K562 (cell line): Measurements from ENCODE around the gene PEX6. TPM values are rescaled to one million over a fixed set of nuclear protein-coding genes. Genes with fewer than 3 reads are reported as not detected.

Experiments
- CEBPB ChIP-seq: fragments of 450-650 bp; IDR thresholded peaks from 2 replicates; pipeline ENCODE4 v1.6.1; 2016; ENCODE audit warnings: missing genetic modification characterization, missing compliant biosample characterization
- CGGBP1 ChIP-seq: fragments of 250-450 bp; sonication (Bioruptor Pico); IDR thresholded peaks from 2 replicates; pipeline ENCODE4 v1.9.0; 2021; ENCODE audit warnings: mild to moderate bottlenecking
- CREB3 ChIP-seq: fragments of 450-650 bp; conservative IDR thresholded peaks from 2 replicates; pipeline ENCODE4 v1.6.1; 2016; ENCODE audit warnings: missing genetic modification characterization, low read depth, mild to moderate bottlenecking, missing compliant biosample characterization, moderate library complexity
- CXXC5 ChIP-seq: fragments of 250-450 bp; sonication (Bioruptor Pico); IDR thresholded peaks from 2 replicates; pipeline ENCODE4 v1.8.0; 2022; ENCODE audit warnings: inconsistent platforms, mild to moderate bottlenecking, moderate library complexity
- ETV5 ChIP-seq: sonication (generic); formaldehyde crosslinking; IDR thresholded peaks from 2 replicates; pipeline ENCODE4 v1.4.0; 2020; ENCODE audit warnings: low read depth, mild to moderate bottlenecking, missing genetic modification reagents
- GABPB1 ChIP-seq: sonication (generic); formaldehyde crosslinking; IDR thresholded peaks from 2 replicates; pipeline ENCODE4 v1.8.0; 2022; ENCODE audit warnings: mild to moderate bottlenecking, missing genetic modification reagents
- GMEB1 ChIP-seq: fragments of 250-450 bp; sonication (Bioruptor Pico); IDR thresholded peaks from 2 replicates; pipeline ENCODE4 v1.4.0; 2020; ENCODE audit warnings: mild to moderate bottlenecking
- JUND ChIP-seq, 2 experiments: IDR thresholded peaks; 2 replicates in 1 of 2; 3 replicates in 1 of 2; pipeline ENCODE4 v1.6.1; 2011; ENCODE audit warnings: borderline replicate concordance in 2 of 2, low read depth in 2 of 2, low read length in 2 of 2, improper control_type of control experiment in 1 of 2, missing biosample characterization in 1 of 2, missing genetic modification characterization in 1 of 2, missing genetic modification reagents in 1 of 2
- KAT2B ChIP-seq: IDR thresholded peaks from one replicate; pipeline ENCODE4 v1.6.1; 2012; ENCODE audit warnings: low read depth, mild to moderate bottlenecking, control low read depth, inconsistent platforms, low read length, moderate library complexity
- MYBL2 ChIP-seq, 2 experiments: fragments of 450-650 bp in 1 of 2; sonication (generic) in 1 of 2; formaldehyde crosslinking in 1 of 2; IDR thresholded peaks; 2 replicates each; pipeline versions ENCODE4 v1.6.1 to v1.8.1; 2017 to 2022; ENCODE audit warnings: borderline replicate concordance in 1 of 2, inconsistent platforms in 1 of 2, low read depth in 1 of 2, mild to moderate bottlenecking in 1 of 2, missing genetic modification reagents in 1 of 2, moderate library complexity in 1 of 2
- NBN ChIP-seq: fragments of 450-650 bp; IDR thresholded peaks from 2 replicates; pipeline ENCODE4 v1.6.1; 2016; ENCODE audit warnings: low read depth, mild to moderate bottlenecking
- PKNOX1 ChIP-seq: fragments of 450-650 bp; IDR thresholded peaks from 2 replicates; pipeline ENCODE4 v1.6.1; 2016
- PREB ChIP-seq: sonication (generic); formaldehyde crosslinking; IDR thresholded peaks from 2 replicates; pipeline ENCODE4 v1.8.1; 2023; ENCODE audit warnings: mild to moderate bottlenecking, missing genetic modification reagents
- RAD51 ChIP-seq: fragments of 450-650 bp; IDR thresholded peaks from 2 replicates; pipeline ENCODE4 v1.7.1; 2016; ENCODE audit warnings: low read depth, mild to moderate bottlenecking, borderline replicate concordance
- RB1 ChIP-seq: fragments of 450-650 bp; IDR thresholded peaks from 2 replicates; pipeline ENCODE4 v1.6.1; 2017; ENCODE audit warnings: low read depth, mild to moderate bottlenecking
- TARDBP ChIP-seq: fragments of 450-650 bp; IDR thresholded peaks from 2 replicates; pipeline ENCODE4 v1.6.1; 2016
- TFAP4 ChIP-seq: sonication (generic); formaldehyde crosslinking; IDR thresholded peaks from 2 replicates; pipeline ENCODE4 v1.8.0; 2022; ENCODE audit warnings: missing genetic modification reagents, mild to moderate bottlenecking, moderate library complexity, borderline replicate concordance
- ZNF277 ChIP-seq: fragments of 250-450 bp; sonication (Bioruptor Pico); IDR thresholded peaks from 2 replicates; pipeline ENCODE4 v1.8.0; 2022; ENCODE audit warnings: inconsistent platforms, mild to moderate bottlenecking, moderate library complexity, borderline replicate concordance
- polyA plus RNA-seq, 8 experiments: library from polyadenylated mRNA; depleted of rRNA in 4 of 8; stranded (reverse) in 5 of 8; unstranded in 3 of 8; fragments of >200 nt; fragmentation: Nextera tagmentation in 2 of 8; fragmentation: Illumina TruSeq in 1 of 8; extraction: Ambion mirVana in 2 of 8; extraction: Trizol in 1 of 8; gene quantifications; 2 replicates each; pipeline versions ENCODE4 v1.2.1 to v1.2.3, GENCODE V29; 2011 to 2014; ENCODE audit warnings: inconsistent platforms in 1 of 8, missing spikeins in 1 of 8
- total RNA-seq, 7 experiments: library from RNA; depleted of rRNA in 6 of 7; stranded (reverse); fragments of >200 nt in 6 of 7; fragmentation: Illumina TruSeq in 2 of 7; extraction: Trizol in 2 of 7; gene quantifications; 2 replicates each; pipeline versions ENCODE4 v1.2.1 to v1.2.3, GENCODE V29; 2011 to 2021; ENCODE audit warnings: low replicate concordance in 1 of 7

The PEX6 gene
- total and polyA plus RNA-seq, 9 of the 15 experiments (the other 6 are each of a cell fraction or from before 2014, with no cell fraction given): 0.17 to 20.8 (median 6.9) TPM

- TF ChIP-seq CREB3 (tag) (peak; percentile 24; the same call in 1 of the 2 replicates), MYBL2 (IDR thresholded peaks at IDR 0.05; ENCODE audit: low read depth) (no peak; the same call in 1 of the 2 replicates), MYBL2 (CRISPR knock-in tag; IDR thresholded peaks at IDR 0.05; ENCODE audit: borderline replicate concordance) (no peak), TFAP4 (0 out of 2 replicates have a peak, but pooled peaks have one; percentile 51), ETV5 (CRISPR knock-in tag) (peak; percentile 87; the same call in 1 of the 2 replicates), KAT2B (no peak), CEBPB (tag) (0 out of 2 replicates have a peak, but pooled peaks have one; percentile 9), GMEB1 (peak; percentile 23; the same call in 1 of the 2 replicates), GABPB1 (peak; percentile 84), CGGBP1 (CRISPR knock-in tag) (0 out of 2 replicates have a peak, but pooled peaks have one; percentile 19), PKNOX1 (peak; percentile 56), RAD51 (peak; percentile 12; the same call in 1 of the 2 replicates), ZNF277 (no peak), PREB (no peak), JUND (IDR thresholded peaks at IDR 0.05; ENCODE audit: borderline replicate concordance, low read depth, low read length) (peak; percentile 58; the same call in 1 of the 2 replicates), JUND (tag; IDR thresholded peaks at IDR 0.05; ENCODE audit: borderline replicate concordance, low read depth, low read length) (peak; percentile 42; the same call in 1 of the 3 replicates), RB1 (0 out of 2 replicates have a peak, but pooled peaks have one; percentile 49), CXXC5 (CRISPR knock-in tag) (peak; percentile 85), TARDBP (0 out of 2 replicates have a peak, but pooled peaks have one; percentile 34), NBN (peak; percentile 90)
Measured at GRCh38 chr6:42978839-42979522, at the start of gene PEX6 (continued).
